ENCODE data around the gene TTLL11. TPM values are rescaled to one million over a fixed set of nuclear protein-coding genes. Genes with fewer than 3 reads are reported as not detected.

TTLL11 gene
- polyA plus RNA-seq, 1 of the 3 experiments (the other 2 are of a cell fraction), result 6.8 TPM

DNA sequence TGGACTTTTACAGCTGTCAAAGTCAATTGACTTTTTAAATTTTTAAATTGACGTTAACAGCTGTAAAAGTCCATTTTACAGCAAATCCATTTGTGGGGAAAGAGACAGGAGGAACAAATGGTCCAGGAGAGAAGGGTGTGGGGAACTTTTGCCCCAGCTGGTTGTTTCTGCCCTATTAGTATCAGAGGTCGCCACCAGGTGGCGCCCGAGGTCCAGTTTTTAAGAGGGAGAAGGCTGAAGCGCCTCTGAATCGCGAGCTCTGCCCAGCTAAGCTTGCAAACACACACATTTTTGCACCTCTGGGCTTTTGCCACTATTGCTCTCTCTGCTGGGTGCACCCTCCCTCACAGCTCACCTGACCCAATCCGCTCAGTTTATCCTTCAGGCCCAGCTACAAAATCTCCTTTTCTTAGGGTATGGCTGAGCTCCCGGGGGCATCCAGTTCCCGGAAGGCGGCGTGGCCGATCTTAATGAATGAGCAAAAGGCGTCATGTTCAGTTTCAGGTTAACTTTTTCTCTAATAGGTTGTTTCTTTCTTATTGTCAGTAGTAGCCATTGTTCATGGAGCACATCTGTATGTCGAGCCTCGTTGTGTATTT, 6.3 kb upstream of the TTLL11 start (continued):
- TF ChIP-seq, protein P1, sequence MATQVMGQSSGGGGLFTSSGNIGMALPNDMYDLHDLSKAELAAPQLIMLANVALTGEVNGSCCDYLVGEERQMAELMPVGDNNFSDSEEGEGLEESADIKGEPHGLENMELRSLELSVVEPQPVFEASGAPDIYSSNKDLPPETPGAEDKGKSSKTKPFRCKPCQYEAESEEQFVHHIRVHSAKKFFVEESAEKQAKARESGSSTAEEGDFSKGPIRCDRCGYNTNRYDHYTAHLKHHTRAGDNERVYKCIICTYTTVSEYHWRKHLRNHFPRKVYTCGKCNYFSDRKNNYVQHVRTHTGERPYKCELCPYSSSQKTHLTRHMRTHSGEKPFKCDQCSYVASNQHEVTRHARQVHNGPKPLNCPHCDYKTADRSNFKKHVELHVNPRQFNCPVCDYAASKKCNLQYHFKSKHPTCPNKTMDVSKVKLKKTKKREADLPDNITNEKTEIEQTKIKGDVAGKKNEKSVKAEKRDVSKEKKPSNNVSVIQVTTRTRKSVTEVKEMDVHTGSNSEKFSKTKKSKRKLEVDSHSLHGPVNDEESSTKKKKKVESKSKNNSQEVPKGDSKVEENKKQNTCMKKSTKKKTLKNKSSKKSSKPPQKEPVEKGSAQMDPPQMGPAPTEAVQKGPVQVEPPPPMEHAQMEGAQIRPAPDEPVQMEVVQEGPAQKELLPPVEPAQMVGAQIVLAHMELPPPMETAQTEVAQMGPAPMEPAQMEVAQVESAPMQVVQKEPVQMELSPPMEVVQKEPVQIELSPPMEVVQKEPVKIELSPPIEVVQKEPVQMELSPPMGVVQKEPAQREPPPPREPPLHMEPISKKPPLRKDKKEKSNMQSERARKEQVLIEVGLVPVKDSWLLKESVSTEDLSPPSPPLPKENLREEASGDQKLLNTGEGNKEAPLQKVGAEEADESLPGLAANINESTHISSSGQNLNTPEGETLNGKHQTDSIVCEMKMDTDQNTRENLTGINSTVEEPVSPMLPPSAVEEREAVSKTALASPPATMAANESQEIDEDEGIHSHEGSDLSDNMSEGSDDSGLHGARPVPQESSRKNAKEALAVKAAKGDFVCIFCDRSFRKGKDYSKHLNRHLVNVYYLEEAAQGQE (IDR thresholded peaks at IDR 0.05; ENCODE audit: low read depth, low read length), result no peak

DNA sequence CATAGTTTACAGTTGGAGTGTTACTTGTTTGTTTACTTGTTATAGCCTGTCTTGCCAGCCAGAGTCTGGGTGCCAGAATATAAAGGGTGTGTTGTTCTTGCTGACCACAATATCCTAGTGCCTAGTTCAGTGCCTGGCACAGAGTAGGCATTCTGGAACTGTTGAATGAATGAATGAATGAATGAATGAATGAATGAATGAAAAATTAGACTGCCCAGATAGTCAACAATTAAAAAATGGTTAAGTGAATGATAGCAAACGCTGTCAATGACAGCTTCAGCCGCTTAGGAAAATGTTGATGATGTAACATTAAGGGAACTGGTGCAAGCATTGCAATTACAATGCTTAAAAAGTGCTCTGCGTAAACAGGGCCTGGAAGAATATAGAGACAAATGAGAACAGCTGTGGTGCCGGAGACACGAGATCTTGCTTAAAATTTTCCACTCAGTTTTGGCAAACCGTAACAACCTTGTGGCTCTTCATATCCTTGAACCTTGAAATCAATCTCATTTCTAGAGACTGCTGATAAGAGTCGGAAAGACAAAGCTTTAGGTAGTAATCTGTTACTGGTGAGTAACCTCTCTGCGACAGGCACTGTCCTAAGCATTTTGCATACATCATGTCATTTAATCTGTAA, 4.7 kb upstream of the TTLL11 start:
- Histone ChIP-seq H3K4me2 (no peak overlapping the region), H3K4me1 (ENCODE audit: control insufficient read depth in 1 of 2, insufficient read depth in 2 of 2, low read depth in 1 of 2, low read length in 1 of 2) (peaks cover 0 to 3% of the 10 kb centered on the region in 2 experiments; a peak in 1 of 4 replicates), H3K79me2 (ENCODE audit: insufficient read depth) (no peaks in the 10 kb centered on the region), H3K27me3 (ENCODE audit: insufficient read depth) (no peaks in the 10 kb centered on the region), H3K9me3 (no peaks in the 10 kb centered on the region), H3K9me2 (no peaks in the 10 kb centered on the region), H3K27ac (ENCODE audit: low read depth in 2 of 2, low read length in 1 of 2) (no peak overlapping the region), H3F3A (replicated peaks; ENCODE audit: insufficient read depth) (no peaks in the 10 kb centered on the region), H2AFZ (ENCODE audit: low read depth) (no peak overlapping the region), H3K9ac (no peak overlapping the region), H3K36me3 (replicated peaks in 1 of 2; ENCODE audit: control insufficient read depth in 1 of 2, insufficient read depth in 2 of 2, low read length in 1 of 2) (no peaks in the 10 kb centered on the region), H3K4me3 (ENCODE audit: low read depth in 2 of 2, low read length in 1 of 2) (no peak overlapping the region), H4K20me1 (ENCODE audit: insufficient read depth) (no peaks in the 10 kb centered on the region)
- WGBS (ENCODE audit: low lambda C conversion rate), result 52% methylated on average over 8 of the region's 8 CpGs
- no peak for DNase-seq
- TF ChIP-seq, protein P2, sequence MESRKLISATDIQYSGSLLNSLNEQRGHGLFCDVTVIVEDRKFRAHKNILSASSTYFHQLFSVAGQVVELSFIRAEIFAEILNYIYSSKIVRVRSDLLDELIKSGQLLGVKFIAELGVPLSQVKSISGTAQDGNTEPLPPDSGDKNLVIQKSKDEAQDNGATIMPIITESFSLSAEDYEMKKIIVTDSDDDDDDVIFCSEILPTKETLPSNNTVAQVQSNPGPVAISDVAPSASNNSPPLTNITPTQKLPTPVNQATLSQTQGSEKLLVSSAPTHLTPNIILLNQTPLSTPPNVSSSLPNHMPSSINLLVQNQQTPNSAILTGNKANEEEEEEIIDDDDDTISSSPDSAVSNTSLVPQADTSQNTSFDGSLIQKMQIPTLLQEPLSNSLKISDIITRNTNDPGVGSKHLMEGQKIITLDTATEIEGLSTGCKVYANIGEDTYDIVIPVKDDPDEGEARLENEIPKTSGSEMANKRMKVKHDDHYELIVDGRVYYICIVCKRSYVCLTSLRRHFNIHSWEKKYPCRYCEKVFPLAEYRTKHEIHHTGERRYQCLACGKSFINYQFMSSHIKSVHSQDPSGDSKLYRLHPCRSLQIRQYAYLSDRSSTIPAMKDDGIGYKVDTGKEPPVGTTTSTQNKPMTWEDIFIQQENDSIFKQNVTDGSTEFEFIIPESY (IDR thresholded peaks at IDR 0.05; ENCODE audit: borderline replicate concordance, low read depth), result no peak
- TF ChIP-seq, protein P1 (IDR thresholded peaks at IDR 0.05; ENCODE audit: low read depth, low read length), result no peak
- TF ChIP-seq RFX5 (IDR thresholded peaks at IDR 0.05; ENCODE audit: low read length), result no peak
- ChIA-PET CTCF (interaction anchor here (0.9 to 8.1 kb wide), 14 partner anchors 10 to 1252 kb away, joined by 3 to 327 read pairs (median 11); no protein-coding TSS in a partner anchor), POLR2A (no interaction called here)

Data from SK-N-SH (cell line).